OCI-LY7 (cell line): ENCODE measurements around the gene LIMS1. TPM values are rescaled to one million over a fixed set of nuclear protein-coding genes. Genes with fewer than 3 reads are reported as not detected.
A peak's percentile ranks its signal among the peaks of the same experiment; 100 is the strongest.

ENCODE experiments used
- Bru-seq: library from RNA; stranded (reverse); fragments of 400-500 nt; gene quantifications from one replicate; lab custom pipeline; 2021; lab: Mats Ljungman, UMichigan
- BruChase-seq, 2 experiments: library from RNA; stranded (reverse); fragments of 400-500 nt; gene quantifications; one replicate each; lab custom pipeline; 2021; lab: Mats Ljungman, UMichigan
- BruUV-seq: library from RNA; stranded (reverse); fragments of 400-500 nt; replicated peaks from 2 replicates; lab custom pipeline; 2021; lab: Mats Ljungman, UMichigan
- CTCF ChIA-PET: fragments of 300-600 bp; sonication (Branson Sonifier 250); formaldehyde crosslinking; loops from one replicate; lab custom pipeline; 2022; ENCODE audit warnings: antibody characterized with exemption; ENCODE audit not compliant: unreplicated experiment; lab: Charles Lee
- POLR2A ChIA-PET: fragments of 300-600 bp; sonication (Branson Sonifier 250); formaldehyde crosslinking; loops from one replicate; lab custom pipeline; 2022; ENCODE audit warnings: antibody characterized with exemption; lab: Charles Lee
- DNase-seq: peaks from one replicate; pipeline ENCODE4 v3.0.0-alpha.2; 2015; ENCODE audit warnings: low spot score
- H2AFZ ChIP-seq: fragments of 200-600 bp; sonication (generic), shearing (Covaris generic); 2 replicates; pipeline ENCODE4 v1.6.1; 2014; ENCODE audit warnings: mild to moderate bottlenecking, antibody characterized with exemption, low read length, moderate library complexity
- H3K27ac ChIP-seq: fragments of 200-600 bp; sonication (generic); 2 replicates; pipeline ENCODE4 v1.5.1; 2014; ENCODE audit warnings: mixed run types, low read depth, mild to moderate bottlenecking, moderate library complexity, low read length, inconsistent platforms; ENCODE audit not compliant: poor library complexity, severe bottlenecking
- H3K36me3 ChIP-seq: fragments of 200-600 bp; sonication (generic); 2 replicates; pipeline ENCODE4 v1.6.1; 2014; ENCODE audit warnings: mild to moderate bottlenecking, antibody characterized with exemption, low read length, moderate library complexity, mixed read lengths; ENCODE audit not compliant: insufficient read depth
- H3K4me1 ChIP-seq: fragments of 200-600 bp; sonication (generic); 2 replicates; pipeline ENCODE4 v1.5.1; 2014; ENCODE audit warnings: mild to moderate bottlenecking, low read length; ENCODE audit not compliant: insufficient read depth, poor library complexity, severe bottlenecking
- H3K4me2 ChIP-seq: fragments of 200-600 bp; sonication (generic); 2 replicates; pipeline ENCODE4 v1.6.1; 2014; ENCODE audit warnings: mild to moderate bottlenecking, low read length
- H3K4me3 ChIP-seq: fragments of 200-600 bp; sonication (generic); 2 replicates; pipeline ENCODE4 v1.5.1; 2014; ENCODE audit warnings: mild to moderate bottlenecking, low read depth, low read length; ENCODE audit not compliant: poor library complexity, severe bottlenecking
- H3K79me2 ChIP-seq: fragments of 200-600 bp; sonication (generic); 2 replicates; pipeline ENCODE4 v1.6.1; 2016; ENCODE audit warnings: low read depth, mild to moderate bottlenecking, low read length, moderate library complexity, mixed read lengths; ENCODE audit not compliant: insufficient read depth
- H3K9me2 ChIP-seq: fragments of 200-600 bp; sonication (generic); 2 replicates; pipeline ENCODE4 v1.6.1; 2016; ENCODE audit warnings: mild to moderate bottlenecking, low read length, mixed read lengths; ENCODE audit not compliant: insufficient read depth
- H3K9me3 ChIP-seq: fragments of 200-600 bp; sonication (generic); 2 replicates; pipeline ENCODE4 v1.6.1; 2014; ENCODE audit warnings: mild to moderate bottlenecking, mixed run types, low read length, mixed read lengths
- H4K20me1 ChIP-seq: fragments of 200-600 bp; sonication (generic); 2 replicates; pipeline ENCODE4 v1.6.1; 2014; ENCODE audit warnings: mild to moderate bottlenecking, antibody characterized with exemption, low read length, moderate library complexity, mixed read lengths; ENCODE audit not compliant: insufficient read depth
- CTCF ChIP-seq: fragments of 200-600 bp; sonication (generic); conservative IDR thresholded peaks from 2 replicates; pipeline ENCODE4 v1.5.1; 2014; ENCODE audit warnings: mild to moderate bottlenecking, antibody characterized with exemption, low read length, moderate library complexity, mixed read lengths
- EZH2phosphoT487 ChIP-seq: fragments of 200-600 bp; sonication (generic); IDR thresholded peaks from 2 replicates; pipeline ENCODE4 v1.6.1; 2018; ENCODE audit warnings: low read depth, borderline replicate concordance, mild to moderate bottlenecking, mixed run types, antibody characterized with exemption, low read length, moderate library complexity, mixed read lengths
- intact Hi-C: fragments of 100-400 bp; cut with micrococcal nuclease; formaldehyde crosslinking; loops from one replicate; pipeline ENCODE4 v1.10.0; 2022; ENCODE audit not compliant: unreplicated experiment
- long read RNA-seq: library from polyadenylated mRNA; stranded (forward); transcript quantifications from one replicate; pipeline ENCODE4 v2.0.0, GENCODE V29; 2022
- total RNA-seq, 2 experiments: library from RNA; depleted of rRNA in 1 of 2; stranded (reverse); fragments of >200 nt in 1 of 2; shearing (Covaris generic) in 1 of 2; gene quantifications; 2 replicates each; pipeline ENCODE4 v1.2.3, GENCODE V29; 2014 to 2022

Gene LIMS1
- total RNA-seq (2014; rRNA removed; shearing (Covaris generic)) (33.6 and 53.3 TPM in 2 replicates), total RNA-seq (2022) (66.6 and 74.7 TPM in 2 replicates), Bru-seq, nascent RNA (percentile 83 among the genes with signal in this experiment), BruChase-seq, experiment 1, labeled RNA remaining after a 6-hour chase (percentile 85 among the genes with signal in this experiment), BruChase-seq, experiment 2, labeled RNA remaining after a 2-hour chase (percentile 79 among the genes with signal in this experiment)
- long read RNA-seq, full-length matches to known transcripts, result 83 of 104 reads
- long read RNA-seq, partial matches to known transcripts, result 3 of 104 reads
- long read RNA-seq, other reads (novel, unspliced or antisense), result 18 of 104 reads

- peaks cover 13% of the 10 kb centered on the region; the same call in 1 of the 2 replicates for H3K79me2 ChIP-seq
- no peaks in the 10 kb centered on the region for H3K9me2 ChIP-seq
- peak within 1 kb of the TSS; percentile 76 for H3K4me3 ChIP-seq
- TF ChIP-seq EZH2phosphoT487, result no peak
- TF ChIP-seq CTCF, result no peak
- DNase-seq, result peak; percentile 89
- no peaks in the 10 kb centered on the region for H3K36me3 ChIP-seq
- no TSS peak for BruUV-seq
- peak within 1 kb of the TSS; percentile 48 for H3K27ac ChIP-seq
- H3K4me1 ChIP-seq, result peaks cover 15% of the 10 kb centered on the region
- POLR2A ChIA-PET, result interaction anchor here (0.6 to 1.5 kb wide), 7 partner anchors 17 to 180 kb away, joined by 3 to 10 read pairs (median 4); no protein-coding TSS in a partner anchor
- intact Hi-C loops, result loop anchor here (2.0 to 5.0 kb wide), 2 partner anchors 51 to 87 kb away; partner anchors contain the start of gene GCC2
- peak within 1 kb of the TSS; percentile 68; the same call in 1 of the 2 replicates for H2AFZ ChIP-seq
- H3K4me2 ChIP-seq, result peak within 1 kb of the TSS; percentile 93
- H4K20me1 ChIP-seq, result peaks cover 15% of the 10 kb centered on the region; the same call in 1 of the 2 replicates
- CTCF ChIA-PET, result interaction anchor here (1.0 kb wide), 1 partner anchor 10 kb away, joined by 4 read pairs; no protein-coding TSS in a partner anchor
- H3K9me3 ChIP-seq, result no peaks in the 10 kb centered on the region
These were observed at the start of gene LIMS1 for GRCh38 chr2:108533832-108534583. TSS of gene LIMS1 (plus strand) at chr2:108534470. CDS start at chr2:108534563, 93 bp downstream.

GRCh38 chr2:108485253-108485652 is 49.0 kb upstream of the LIMS1 start:
- intact Hi-C loops, result no loop called here
- POLR2A ChIA-PET, result no interaction called here
- no peaks in the 10 kb centered on the region for H3K4me1 ChIP-seq
- CTCF ChIA-PET, result no interaction called here
- no peak overlapping the region for H3K4me3 ChIP-seq
- BruUV-seq, result no TSS peak
- TF ChIP-seq CTCF, result no peak
- no peak for TF ChIP-seq EZH2phosphoT487
- H3K9me3 ChIP-seq, result 0 out of 2 replicates have a peak, but pooled peaks cover 12% of the 10 kb centered on the region
- no peak overlapping the region for H3K27ac ChIP-seq
- H3K9me2 ChIP-seq, result no peaks in the 10 kb centered on the region
- H3K79me2 ChIP-seq, result no peaks in the 10 kb centered on the region
- no peak overlapping the region for H3K4me2 ChIP-seq
- H3K36me3 ChIP-seq, result peaks cover 77% of the 10 kb centered on the region
- DNase-seq, result no peak
- H2AFZ ChIP-seq, result no peak overlapping the region
- no peaks in the 10 kb centered on the region for H4K20me1 ChIP-seq
